K562 (cell line): ENCODE results near the gene USP2. TPM values are rescaled to one million over a fixed set of nuclear protein-coding genes. Genes with fewer than 3 reads are reported as not detected.

ENCODE experiments used
- ATAC-seq: fragments of 200-7000 bp; cut with Tn5 transposase; 3 replicates; pipeline ENCODE4 v1.9.1; 2020; ENCODE audit warnings: moderate library complexity
- BruUV-seq: library from RNA; stranded (reverse); fragments of 400-500 nt; replicated peaks from 2 replicates; lab custom pipeline; 2021; lab: Mats Ljungman, UMichigan
- CTCF ChIA-PET: fragments of 300-600 bp; formaldehyde crosslinking; extraction: SDS; loops from one replicate; lab custom pipeline; 2021; ENCODE audit warnings: low intra/inter-chr PET ratio; lab: Yijun Ruan, JAX
- POLR2A ChIA-PET: fragments of 300-600, 350-650 bp; sonication (Branson Sonifier 250); formaldehyde crosslinking; extraction: SDS; loops from one replicate; lab custom pipeline; 2021; ENCODE audit warnings: antibody characterized with exemption, inconsistent platforms; lab: Yijun Ruan, JAX
- DNase-seq, 4 experiments: peaks; one replicate each; pipeline versions ENCODE4 v3.0.0 to v3.0.0-alpha.2; 2011 to 2018; ENCODE audit warnings: low spot score in 3 of 4, mixed read lengths in 3 of 4; ENCODE audit errors: extremely low read depth in 1 of 4
- FAIRE-seq: peaks from 2 replicates; lab custom pipeline; 2011; peaks lifted over from hg19 to GRCh38; lab: Jason Lieb, UNC
- H2AFZ ChIP-seq: 2 replicates; pipeline ENCODE4 v1.6.0; 2011; ENCODE audit warnings: low read depth, low read length, control low read depth, inconsistent platforms
- H3K27ac ChIP-seq: fragments of 200-600 bp; 3 replicates; pipeline ENCODE4 v1.8.0; 2011; ENCODE audit warnings: low read depth, mild to moderate bottlenecking, control low read depth, inconsistent platforms, low read length, moderate library complexity, mixed read lengths; ENCODE audit errors: extremely low read depth
- H3K27me3 ChIP-seq, 2 experiments: fragments of 300-600 bp in 1 of 2; 2 replicates in 1 of 2; 3 replicates in 1 of 2; pipeline versions ENCODE4 v1.6.0 to v1.8.0; 2011; ENCODE audit warnings: inconsistent platforms in 2 of 2, low read length in 2 of 2, mild to moderate bottlenecking in 1 of 2, mixed read lengths in 1 of 2, moderate library complexity in 1 of 2; ENCODE audit not compliant: control insufficient read depth in 2 of 2, insufficient read depth in 2 of 2
- H3K36me3 ChIP-seq: fragments of 300-600 bp; 3 replicates; pipeline ENCODE4 v1.8.0; 2011; ENCODE audit warnings: mild to moderate bottlenecking, low read length, inconsistent platforms; ENCODE audit not compliant: control insufficient read depth, insufficient read depth
- H3K4me1 ChIP-seq, 2 experiments: fragments of 200-600 bp in 1 of 2; replicated peaks in 1 of 2; 2 replicates in 1 of 2; 3 replicates in 1 of 2; pipeline versions ENCODE4 v1.5.1 to v1.8.0; 2011; ENCODE audit warnings: inconsistent platforms in 2 of 2, low read length in 2 of 2, mild to moderate bottlenecking in 1 of 2, mixed read lengths in 1 of 2, moderate library complexity in 1 of 2; ENCODE audit not compliant: control insufficient read depth in 2 of 2, insufficient read depth in 2 of 2
- H3K4me2 ChIP-seq: 2 replicates; pipeline ENCODE4 v1.6.1; 2011; ENCODE audit warnings: low read length, control low read depth, inconsistent platforms, mixed read lengths; ENCODE audit not compliant: insufficient read depth
- H3K4me3 ChIP-seq: fragments of 200-600 bp; sonication (generic), shearing (Covaris generic); 2 replicates; pipeline ENCODE4 v1.5.1; 2016; ENCODE audit warnings: control low read depth, inconsistent platforms
- H3K79me2 ChIP-seq: fragments of 200-600 bp; 3 replicates; pipeline ENCODE4 v1.8.0; 2011; ENCODE audit warnings: low read length, inconsistent platforms; ENCODE audit not compliant: control insufficient read depth, insufficient read depth
- H3K9ac ChIP-seq, 2 experiments: 2 replicates each; pipeline versions ENCODE4 v1.6.0 to v1.6.1; 2011; ENCODE audit warnings: low read depth in 2 of 2, low read length in 2 of 2, control low read depth in 1 of 2, inconsistent platforms in 1 of 2, mild to moderate bottlenecking in 1 of 2, mixed read lengths in 1 of 2; ENCODE audit not compliant: insufficient read depth in 1 of 2
- H3K9me1 ChIP-seq: one replicate; pipeline ENCODE4 v1.6.0; 2011; ENCODE audit warnings: inconsistent platforms, mild to moderate bottlenecking, low read length, moderate library complexity; ENCODE audit not compliant: control insufficient read depth, insufficient read depth
- H3K9me3 ChIP-seq: replicated peaks from 2 replicates; pipeline ENCODE4 v1.5.1; 2011; ENCODE audit warnings: low read depth, low read length, inconsistent platforms; ENCODE audit not compliant: control insufficient read depth, insufficient read depth
- H4K20me1 ChIP-seq: replicated peaks from 2 replicates; pipeline ENCODE4 v1.6.1; 2011; ENCODE audit warnings: low read length, inconsistent platforms, mixed read lengths; ENCODE audit not compliant: control insufficient read depth, insufficient read depth
- CHAMP1 ChIP-seq: fragments of 450-650 bp; IDR thresholded peaks from 2 replicates; pipeline ENCODE4 v1.6.1; 2016; ENCODE audit warnings: mild to moderate bottlenecking
- FIP1L1 ChIP-seq: fragments of 200-400 bp; formaldehyde crosslinking; IDR thresholded peaks from 2 replicates; pipeline ENCODE4 v1.6.1; 2018; ENCODE audit warnings: mild to moderate bottlenecking, low read depth, low read length; ENCODE audit not compliant: poor library complexity, severe bottlenecking
- ILF3 ChIP-seq: fragments of 450-650 bp; IDR thresholded peaks from 2 replicates; pipeline ENCODE4 v1.6.1; 2018; ENCODE audit warnings: antibody characterized with exemption, mild to moderate bottlenecking, moderate library complexity, borderline replicate concordance
- MTF1 ChIP-seq: fragments of 250-450 bp; sonication (Bioruptor Pico); IDR thresholded peaks from 2 replicates; pipeline ENCODE4 v1.9.0; 2021; ENCODE audit warnings: moderate library complexity, mild to moderate bottlenecking, inconsistent platforms, borderline replicate concordance
- SUPT5H ChIP-seq: fragments of 450-650 bp; IDR thresholded peaks from 2 replicates; pipeline ENCODE4 v1.6.1; 2016
- ZNF395 ChIP-seq: fragments of 200-800 bp; sonication (Bioruptor generic); IDR thresholded peaks from 2 replicates; pipeline ENCODE4 v1.6.1; 2017; ENCODE audit warnings: missing genetic modification characterization, missing compliant biosample characterization
- WGBS: fragments of 100-300 bp; shearing (Covaris generic); methylation state at CpG from one replicate; pipeline ENCODE4 v1.1.6; 2016; ENCODE audit warnings: low coverage, mixed read lengths; ENCODE audit not compliant: insufficient coverage; ENCODE audit errors: missing lambda C conversion rate; 5-methylcytosine and 5-hydroxymethylcytosine counted together
- in situ Hi-C: fragments of 300-500 bp; cut with MboI; formaldehyde crosslinking; loops from 4 replicates; pipeline ENCODE4 v1.15.0; 2018; ENCODE audit warnings: inconsistent platforms, mixed read lengths
- intact Hi-C: fragments of 100-400 bp; cut with micrococcal nuclease; formaldehyde crosslinking; loops from 2 replicates; pipeline ENCODE4 v1.14.2; 2022
- polyA plus RNA-seq, 8 experiments: library from polyadenylated mRNA; depleted of rRNA in 4 of 8; stranded (reverse) in 5 of 8; unstranded in 3 of 8; fragments of >200 nt; fragmentation: Nextera tagmentation in 2 of 8; fragmentation: Illumina TruSeq in 1 of 8; extraction: Ambion mirVana in 2 of 8; extraction: Trizol in 1 of 8; gene quantifications; 2 replicates each; pipeline versions ENCODE4 v1.2.1 to v1.2.3, GENCODE V29; 2011 to 2014; ENCODE audit warnings: inconsistent platforms in 1 of 8, missing spikeins in 1 of 8
- total RNA-seq, 7 experiments: library from RNA; depleted of rRNA in 6 of 7; stranded (reverse); fragments of >200 nt in 6 of 7; fragmentation: Illumina TruSeq in 2 of 7; extraction: Trizol in 2 of 7; gene quantifications; 2 replicates each; pipeline versions ENCODE4 v1.2.1 to v1.2.3, GENCODE V29; 2011 to 2021; ENCODE audit warnings: low replicate concordance in 1 of 7
- TF ChIP-seq, protein P1 (sequence below): fragments of 250-450 bp; sonication (Bioruptor Pico); IDR thresholded peaks from 2 replicates; pipeline ENCODE4 v1.8.0; 2022; ENCODE audit warnings: inconsistent platforms

USP2 gene
- total and polyA plus RNA-seq, 9 of the 15 experiments (the other 6 are each of a cell fraction or from before 2014, with no cell fraction given), result 2.8 to 16.9 (median 3.9) TPM

DNA sequence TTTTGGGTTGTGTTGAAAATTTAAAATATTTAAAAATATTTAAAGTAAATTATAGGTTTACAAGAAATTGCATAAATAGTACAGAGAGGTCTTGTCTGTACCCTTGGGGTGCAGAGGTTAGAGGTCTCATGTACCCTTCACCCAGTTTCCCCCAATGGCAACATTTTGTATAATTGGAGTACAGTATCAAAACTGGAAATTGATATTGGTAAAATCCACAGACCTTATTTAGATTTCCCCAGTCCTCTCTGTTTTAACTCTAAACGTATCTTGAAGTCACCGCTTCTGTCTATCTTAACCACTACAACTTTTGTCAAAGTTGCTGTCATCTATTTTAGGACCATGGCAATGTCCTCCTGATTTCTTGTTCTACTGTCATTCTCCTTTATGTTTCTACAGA lies 30.6 kb upstream of the USP2 start (continued):
- TF ChIP-seq CHAMP1 (no peak), MTF1 (CRISPR knock-in tag) (no peak)

DNA sequence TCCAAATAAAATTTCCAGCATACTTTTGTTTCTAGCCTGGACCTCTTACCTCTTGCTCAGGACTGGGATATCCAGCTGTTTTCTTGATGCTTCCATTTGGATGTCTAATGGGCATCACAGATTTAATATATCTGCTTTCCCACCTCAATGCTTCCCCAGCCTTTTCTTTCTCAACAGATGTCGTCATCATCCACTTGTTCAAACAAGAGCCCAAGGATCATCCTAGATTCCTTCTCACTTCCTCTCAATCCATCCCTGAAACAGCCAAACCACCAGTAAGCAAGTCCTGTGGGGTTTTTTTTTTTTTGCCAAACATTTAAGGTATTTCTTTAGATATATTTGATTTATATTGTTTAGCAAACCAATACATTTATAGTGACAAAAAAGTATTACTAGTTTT lies 29.0 kb upstream of the USP2 start:
- H3K4me1 ChIP-seq, result no peaks in the 10 kb centered on the region

More for the DNA sequence above, 29.0 kb upstream of the USP2 start:
- no peak for DNase-seq
- TF ChIP-seq ILF3, result no peak
- TF ChIP-seq FIP1L1, result no peak
- TF ChIP-seq SUPT5H, result no peak
- TF ChIP-seq ZNF395, result no peak
- TF ChIP-seq, protein P1, sequence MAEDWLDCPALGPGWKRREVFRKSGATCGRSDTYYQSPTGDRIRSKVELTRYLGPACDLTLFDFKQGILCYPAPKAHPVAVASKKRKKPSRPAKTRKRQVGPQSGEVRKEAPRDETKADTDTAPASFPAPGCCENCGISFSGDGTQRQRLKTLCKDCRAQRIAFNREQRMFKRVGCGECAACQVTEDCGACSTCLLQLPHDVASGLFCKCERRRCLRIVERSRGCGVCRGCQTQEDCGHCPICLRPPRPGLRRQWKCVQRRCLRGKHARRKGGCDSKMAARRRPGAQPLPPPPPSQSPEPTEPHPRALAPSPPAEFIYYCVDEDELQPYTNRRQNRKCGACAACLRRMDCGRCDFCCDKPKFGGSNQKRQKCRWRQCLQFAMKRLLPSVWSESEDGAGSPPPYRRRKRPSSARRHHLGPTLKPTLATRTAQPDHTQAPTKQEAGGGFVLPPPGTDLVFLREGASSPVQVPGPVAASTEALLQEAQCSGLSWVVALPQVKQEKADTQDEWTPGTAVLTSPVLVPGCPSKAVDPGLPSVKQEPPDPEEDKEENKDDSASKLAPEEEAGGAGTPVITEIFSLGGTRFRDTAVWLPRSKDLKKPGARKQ, result no peak
- H3K9ac ChIP-seq, result no peak overlapping the region
- H4K20me1 ChIP-seq, result no peaks in the 10 kb centered on the region
- BruUV-seq, result no TSS peak
- 0% methylated on average over 1 of the region's 1 CpG for WGBS
- H3K27ac ChIP-seq, result no peak overlapping the region
- H3K9me1 ChIP-seq, result no peaks in the 10 kb centered on the region
- in situ Hi-C loops, result no loop called here
- H3K4me2 ChIP-seq, result no peak overlapping the region
- no peak overlapping the region for H2AFZ ChIP-seq
- FAIRE-seq, result no peak
- H3K36me3 ChIP-seq, result no peaks in the 10 kb centered on the region
- H3K79me2 ChIP-seq, result no peaks in the 10 kb centered on the region
- intact Hi-C loops, result no loop called here
- ChIA-PET CTCF (no interaction called here), POLR2A (interaction anchor here (0.6 kb wide), 2 partner anchors 261 to 494 kb away, joined by 3 to 4 read pairs; partner anchors contain the start of gene ABCG4)
- H3K27me3 ChIP-seq, result no peaks in the 10 kb centered on the region
- no peak for ATAC-seq
- no peak overlapping the region for H3K4me3 ChIP-seq
- H3K9me3 ChIP-seq, result no peaks in the 10 kb centered on the region
